OCI-LY3 (cell line): Measurements from ENCODE around the gene XCR1.

Experiments
- H2AFZ ChIP-seq: fragments of 200-600, 300-600 bp; shearing (Covaris generic); 2 replicates; pipeline ENCODE4 v1.6.0; 2014; ENCODE audit warnings: antibody characterized with exemption, low read depth, low read length
- H3K27ac ChIP-seq: fragments of 200-600, 300-600 bp; sonication (generic); 2 replicates; pipeline ENCODE4 v1.5.1; 2014; ENCODE audit warnings: mild to moderate bottlenecking, low read length, moderate library complexity, mixed read lengths
- H3K27me3 ChIP-seq: fragments of 200-600, 300-600 bp; sonication (generic); 2 replicates; pipeline ENCODE4 v1.6.1; 2014; ENCODE audit warnings: low read depth, low read length, mixed read lengths
- H3K36me3 ChIP-seq: fragments of 200-600, 300-600 bp; sonication (generic); replicated peaks from 2 replicates; pipeline ENCODE3; 2014; ENCODE audit warnings: low read depth, low read length, mixed read lengths
- H3K4me1 ChIP-seq: fragments of 300-600, 200-600 bp; sonication (generic); 2 replicates; pipeline ENCODE4 v1.6.1; 2014; ENCODE audit warnings: low read length, mixed read lengths
- H3K4me2 ChIP-seq: fragments of 200-600, 300-600 bp; sonication (generic); 2 replicates; pipeline ENCODE4 v1.6.1; 2014; ENCODE audit warnings: low read length, mixed read lengths
- H3K4me3 ChIP-seq: fragments of 300-600, 200-600 bp; sonication (generic); 2 replicates; pipeline ENCODE4 v1.5.1; 2014; ENCODE audit warnings: antibody characterized with exemption, mild to moderate bottlenecking, low read length, moderate library complexity
- H3K79me2 ChIP-seq: fragments of 300-600, 200-600 bp; shearing (Covaris generic); 2 replicates; pipeline ENCODE4 v1.6.1; 2014; ENCODE audit warnings: mild to moderate bottlenecking, low read length, mixed read lengths
- H3K9ac ChIP-seq: fragments of 300-600, 200-600 bp; shearing (Covaris generic); 2 replicates; pipeline ENCODE4 v1.6.0; 2014; ENCODE audit warnings: mild to moderate bottlenecking, low read length, moderate library complexity
- H3K9me3 ChIP-seq: fragments of 200-600, 300-600 bp; shearing (Covaris generic); 2 replicates; pipeline ENCODE4 v1.6.1; 2014; ENCODE audit warnings: low read length, mixed read lengths; ENCODE audit not compliant: insufficient read depth
- H4K20me1 ChIP-seq: fragments of 200-600, 300-600 bp; sonication (generic); 2 replicates; pipeline ENCODE4 v1.6.1; 2016; ENCODE audit warnings: low read length, mixed read lengths; ENCODE audit not compliant: insufficient read depth
- EZH2phosphoT487 ChIP-seq: fragments of 200-600 bp; shearing (Covaris generic); IDR thresholded peaks from 2 replicates; pipeline ENCODE4 v1.6.1; 2018; ENCODE audit warnings: antibody characterized with exemption, mixed run types, low read depth
- TF ChIP-seq, protein P1 (sequence below): fragments of 200-600, 300-600 bp; sonication (generic); IDR thresholded peaks from 2 replicates; pipeline ENCODE4 v1.5.1; 2014; ENCODE audit warnings: antibody characterized with exemption, low read length, low read depth

The XCR1 gene

DNA sequence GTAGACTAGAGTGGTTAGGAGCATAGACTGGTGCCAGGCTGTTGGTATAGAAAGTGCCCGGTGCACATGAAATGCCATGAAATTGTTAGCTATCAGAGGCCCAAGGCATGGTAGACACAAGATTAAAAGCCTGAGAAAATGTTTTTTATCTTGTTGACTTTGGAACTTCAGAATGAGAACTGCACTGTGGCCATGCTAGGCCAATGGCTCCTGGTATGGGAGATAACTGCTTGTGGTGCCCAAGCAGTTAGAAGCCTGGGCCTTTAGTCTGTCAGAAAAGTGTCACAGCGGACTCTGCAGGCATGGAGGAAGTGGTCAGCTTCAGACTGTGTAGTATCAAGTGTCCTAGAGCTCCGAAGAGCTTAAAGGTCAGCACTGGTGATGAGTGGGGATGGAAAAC, 43.5 kb downstream of the XCR1 start:
- no peaks in the 10 kb centered on the region for H3K9me3 ChIP-seq
- H3K4me1 ChIP-seq, result peaks cover 26% of the 10 kb centered on the region
- H3K9ac ChIP-seq, result no peak overlapping the region
- H3K36me3 ChIP-seq, result peaks cover 49% of the 10 kb centered on the region
- H3K27me3 ChIP-seq, result no peaks in the 10 kb centered on the region
- H3K27ac ChIP-seq, result no peak overlapping the region
- H3K4me2 ChIP-seq, result no peak overlapping the region
- peaks cover 26% of the 10 kb centered on the region for H3K79me2 ChIP-seq
- no peak overlapping the region for H2AFZ ChIP-seq
- TF ChIP-seq EZH2phosphoT487, result no peak
- TF ChIP-seq, protein P1, sequence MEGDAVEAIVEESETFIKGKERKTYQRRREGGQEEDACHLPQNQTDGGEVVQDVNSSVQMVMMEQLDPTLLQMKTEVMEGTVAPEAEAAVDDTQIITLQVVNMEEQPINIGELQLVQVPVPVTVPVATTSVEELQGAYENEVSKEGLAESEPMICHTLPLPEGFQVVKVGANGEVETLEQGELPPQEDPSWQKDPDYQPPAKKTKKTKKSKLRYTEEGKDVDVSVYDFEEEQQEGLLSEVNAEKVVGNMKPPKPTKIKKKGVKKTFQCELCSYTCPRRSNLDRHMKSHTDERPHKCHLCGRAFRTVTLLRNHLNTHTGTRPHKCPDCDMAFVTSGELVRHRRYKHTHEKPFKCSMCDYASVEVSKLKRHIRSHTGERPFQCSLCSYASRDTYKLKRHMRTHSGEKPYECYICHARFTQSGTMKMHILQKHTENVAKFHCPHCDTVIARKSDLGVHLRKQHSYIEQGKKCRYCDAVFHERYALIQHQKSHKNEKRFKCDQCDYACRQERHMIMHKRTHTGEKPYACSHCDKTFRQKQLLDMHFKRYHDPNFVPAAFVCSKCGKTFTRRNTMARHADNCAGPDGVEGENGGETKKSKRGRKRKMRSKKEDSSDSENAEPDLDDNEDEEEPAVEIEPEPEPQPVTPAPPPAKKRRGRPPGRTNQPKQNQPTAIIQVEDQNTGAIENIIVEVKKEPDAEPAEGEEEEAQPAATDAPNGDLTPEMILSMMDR, result no peak
- peaks cover 29% of the 10 kb centered on the region for H4K20me1 ChIP-seq
- H3K4me3 ChIP-seq, result no peak overlapping the region

DNA sequence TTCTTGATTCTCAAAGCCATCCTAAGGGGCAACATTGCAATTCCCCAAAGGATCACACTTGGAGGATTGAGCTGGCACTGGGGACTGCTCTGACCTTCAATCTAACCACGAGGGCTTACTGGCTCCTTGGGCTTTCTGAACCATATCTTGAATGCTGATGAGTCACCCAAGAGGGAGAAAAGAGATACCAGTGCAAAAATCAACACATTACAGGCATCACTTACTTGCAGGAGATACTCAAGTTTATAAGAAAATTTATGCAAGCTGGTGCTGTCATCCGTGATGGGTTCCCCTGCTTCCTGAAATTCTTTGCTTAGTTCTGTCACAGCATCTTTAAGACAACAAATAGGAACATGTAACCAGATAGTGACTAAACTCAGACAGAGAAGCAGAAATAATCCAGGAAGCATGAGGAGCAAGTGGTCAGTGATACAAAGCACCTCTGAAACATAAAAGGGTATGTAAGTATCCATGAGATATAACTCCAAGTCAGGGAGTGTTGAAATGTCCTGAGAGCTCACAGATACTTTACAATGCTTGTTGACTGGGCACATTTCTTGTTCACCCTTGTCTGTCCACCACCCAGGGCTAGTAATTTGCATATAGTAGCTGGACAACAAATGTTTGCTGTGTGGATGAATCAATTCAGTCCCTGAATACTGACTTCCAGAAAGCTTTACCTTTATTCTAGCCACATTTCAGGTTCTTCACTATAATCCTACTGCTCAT, 45.8 kb downstream of the XCR1 start:
- Histone ChIP-seq H3K4me2 (no peak overlapping the region), H3K9me3 (no peaks in the 10 kb centered on the region), H3K9ac (no peak overlapping the region), H3K36me3 (peaks cover 67% of the 10 kb centered on the region), H3K27me3 (no peaks in the 10 kb centered on the region), H2AFZ (no peak overlapping the region), H4K20me1 (peaks cover 19% of the 10 kb centered on the region), H3K79me2 (peaks cover 7% of the 10 kb centered on the region), H3K4me1 (peaks cover 26% of the 10 kb centered on the region), H3K4me3 (no peak overlapping the region), H3K27ac (no peak overlapping the region)
- no peak for TF ChIP-seq EZH2phosphoT487
- TF ChIP-seq, protein P1, result no peak

DNA sequence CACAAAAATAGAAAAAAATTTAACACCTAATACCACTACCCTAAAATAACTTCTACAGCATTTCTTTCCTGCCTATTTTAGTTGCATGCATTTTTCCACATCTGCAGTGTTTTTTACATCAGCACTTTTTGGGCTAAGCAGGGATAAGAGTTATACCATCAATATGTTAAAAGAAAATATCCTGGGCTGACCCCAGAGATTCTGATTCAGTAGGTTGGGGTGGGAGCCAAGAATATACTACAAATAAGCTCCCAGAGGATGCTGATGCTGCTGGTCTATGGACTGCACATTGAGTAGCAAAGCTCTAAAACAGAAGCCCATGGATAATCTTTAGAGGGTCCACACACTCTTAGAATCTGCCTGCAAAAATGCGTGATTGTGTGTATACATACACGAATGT, 46.5 kb downstream of the XCR1 start:
- TF ChIP-seq, protein P1, result no peak
- TF ChIP-seq EZH2phosphoT487, result no peak
- Histone ChIP-seq H3K9ac (no peak overlapping the region), H4K20me1 (peaks cover 12% of the 10 kb centered on the region), H3K4me2 (0 out of 2 replicates have a peak overlapping the region, but pooled peaks have one; percentile 22), H3K36me3 (peaks cover 73% of the 10 kb centered on the region), H3K9me3 (no peaks in the 10 kb centered on the region), H3K4me1 (peaks cover 26% of the 10 kb centered on the region), H2AFZ (no peak overlapping the region), H3K27me3 (no peaks in the 10 kb centered on the region), H3K4me3 (no peak overlapping the region), H3K79me2 (peaks cover under 1% of the 10 kb centered on the region; the same call in 1 of the 2 replicates), H3K27ac (no peak overlapping the region)

DNA sequence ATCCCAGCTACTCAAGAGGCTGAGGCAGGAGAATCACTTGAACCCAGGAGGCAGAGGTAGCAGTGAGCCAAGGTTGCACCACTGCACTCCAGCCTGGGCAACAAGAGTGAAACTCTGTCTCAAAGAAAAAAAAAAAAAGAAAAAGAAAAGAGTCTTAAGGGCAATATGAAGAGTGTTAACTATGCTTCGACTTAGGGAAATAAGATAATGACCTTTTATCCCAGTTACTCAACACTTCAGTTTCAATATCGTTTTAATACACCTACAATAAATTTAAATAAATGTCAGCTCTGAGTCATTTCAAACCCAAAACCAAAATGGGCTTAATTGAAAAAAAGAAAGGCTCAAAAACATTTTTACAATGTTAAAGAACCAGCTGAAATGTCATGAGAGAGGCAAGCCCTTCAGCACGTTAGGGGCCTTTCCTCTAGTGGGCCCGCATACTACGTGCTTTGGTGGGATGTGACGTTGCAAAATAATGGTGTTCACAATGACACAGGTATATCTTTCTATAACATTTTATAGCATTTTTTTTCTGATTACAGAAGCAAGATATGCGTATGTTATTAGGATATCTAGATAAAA, 47.0 kb downstream of the XCR1 start:
- no peak overlapping the region for H3K27ac ChIP-seq
- no peak overlapping the region for H3K9ac ChIP-seq
- no peak overlapping the region for H2AFZ ChIP-seq
- peaks cover 26% of the 10 kb centered on the region for H3K4me1 ChIP-seq
- H3K9me3 ChIP-seq, result no peaks in the 10 kb centered on the region
- H3K4me3 ChIP-seq, result no peak overlapping the region
- H3K4me2 ChIP-seq, result peak overlapping the region; percentile 22; the same call in 1 of the 2 replicates
- H4K20me1 ChIP-seq, result peaks cover 7% of the 10 kb centered on the region
- H3K27me3 ChIP-seq, result no peaks in the 10 kb centered on the region
- H3K79me2 ChIP-seq, result no peaks in the 10 kb centered on the region
- H3K36me3 ChIP-seq, result peaks cover 78% of the 10 kb centered on the region
- no peak for TF ChIP-seq EZH2phosphoT487
- TF ChIP-seq, protein P1, result no peak
